GM12864 (cell line): Measurements from ENCODE around the gene ADAMTS14.

ENCODE experiments used
- DNase-seq: peaks from one replicate; pipeline ENCODE4 v3.0.0-alpha.2; 2011; ENCODE audit warnings: low read depth
- H3K4me3 ChIP-seq: 2 replicates; pipeline ENCODE4 v1.5.1; 2011; ENCODE audit warnings: mild to moderate bottlenecking, low read depth, low read length, control low read depth
- TF ChIP-seq, protein P1 (sequence below): IDR thresholded peaks from 2 replicates; pipeline ENCODE4 v1.5.1; 2011; ENCODE audit warnings: low read depth, mild to moderate bottlenecking, moderate library complexity, low read length, control low read depth, inconsistent platforms; ENCODE audit errors: missing control alignments

Gene ADAMTS14

DNA sequence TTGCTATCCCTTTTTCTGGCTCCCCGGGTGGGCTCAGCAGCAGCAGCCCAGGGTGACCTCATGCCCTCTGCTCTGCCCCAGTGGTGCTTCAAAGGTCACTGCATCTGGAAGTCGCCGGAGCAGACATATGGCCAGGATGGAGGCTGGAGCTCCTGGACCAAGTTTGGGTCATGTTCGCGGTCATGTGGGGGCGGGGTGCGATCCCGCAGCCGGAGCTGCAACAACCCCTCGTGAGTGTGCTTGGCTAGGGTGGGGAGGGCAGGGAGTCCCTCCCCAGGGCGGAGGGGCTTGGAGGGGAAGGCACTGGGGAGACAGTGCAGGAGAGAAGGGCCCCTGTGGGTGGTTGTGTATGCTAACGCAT is 66.4 kb downstream of the ADAMTS14 start:
- no peak overlapping the region for H3K4me3 ChIP-seq
- DNase-seq = no peak

DNA sequence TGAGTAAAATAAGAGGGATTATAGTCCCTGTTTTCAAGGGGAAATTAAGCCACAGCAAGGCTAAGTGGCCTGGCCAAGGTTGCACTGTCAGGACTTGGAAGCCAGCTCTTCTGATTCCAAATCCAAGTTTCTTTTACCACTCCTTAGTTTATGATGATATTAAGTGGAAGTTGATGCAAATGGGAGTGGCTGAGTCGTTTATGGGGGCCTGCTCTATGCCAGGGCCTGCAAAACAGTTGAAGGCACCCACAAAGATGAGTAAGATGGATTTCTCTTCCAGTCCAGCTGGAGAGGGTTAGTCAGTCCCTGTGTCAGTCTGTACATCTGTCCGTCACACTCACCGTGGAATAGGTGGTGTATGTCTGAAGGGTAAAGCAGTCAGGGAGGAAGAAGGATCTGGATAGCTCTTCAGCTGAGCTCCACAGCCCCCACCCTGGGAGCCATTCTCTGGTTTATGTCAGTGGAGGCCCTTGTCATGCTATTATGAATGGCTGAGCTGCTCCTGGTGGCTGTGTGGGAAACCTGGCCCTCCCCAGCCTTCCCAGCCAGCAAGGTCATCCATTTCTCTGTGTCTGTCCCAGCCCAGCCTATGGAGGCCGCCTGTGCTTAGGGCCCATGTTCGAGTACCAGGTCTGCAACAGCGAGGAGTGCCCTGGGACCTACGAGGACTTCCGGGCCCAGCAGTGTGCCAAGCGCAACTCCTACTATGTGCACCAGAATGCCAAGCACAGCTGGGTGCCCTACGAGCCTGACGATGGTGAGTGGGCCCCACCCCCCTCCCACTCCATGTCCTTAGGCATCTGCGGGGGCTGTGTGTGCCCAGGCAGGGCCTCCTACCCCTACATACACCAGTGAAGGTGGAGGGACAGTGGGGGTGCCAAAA is 68.3 kb downstream of the ADAMTS14 start:
- no peak for DNase-seq
- TF ChIP-seq, protein P1, sequence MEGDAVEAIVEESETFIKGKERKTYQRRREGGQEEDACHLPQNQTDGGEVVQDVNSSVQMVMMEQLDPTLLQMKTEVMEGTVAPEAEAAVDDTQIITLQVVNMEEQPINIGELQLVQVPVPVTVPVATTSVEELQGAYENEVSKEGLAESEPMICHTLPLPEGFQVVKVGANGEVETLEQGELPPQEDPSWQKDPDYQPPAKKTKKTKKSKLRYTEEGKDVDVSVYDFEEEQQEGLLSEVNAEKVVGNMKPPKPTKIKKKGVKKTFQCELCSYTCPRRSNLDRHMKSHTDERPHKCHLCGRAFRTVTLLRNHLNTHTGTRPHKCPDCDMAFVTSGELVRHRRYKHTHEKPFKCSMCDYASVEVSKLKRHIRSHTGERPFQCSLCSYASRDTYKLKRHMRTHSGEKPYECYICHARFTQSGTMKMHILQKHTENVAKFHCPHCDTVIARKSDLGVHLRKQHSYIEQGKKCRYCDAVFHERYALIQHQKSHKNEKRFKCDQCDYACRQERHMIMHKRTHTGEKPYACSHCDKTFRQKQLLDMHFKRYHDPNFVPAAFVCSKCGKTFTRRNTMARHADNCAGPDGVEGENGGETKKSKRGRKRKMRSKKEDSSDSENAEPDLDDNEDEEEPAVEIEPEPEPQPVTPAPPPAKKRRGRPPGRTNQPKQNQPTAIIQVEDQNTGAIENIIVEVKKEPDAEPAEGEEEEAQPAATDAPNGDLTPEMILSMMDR = no peak
- H3K4me3 ChIP-seq = no peak overlapping the region

More for the DNA sequence above, 66.4 kb downstream of the ADAMTS14 start:
- TF ChIP-seq, protein P1 = no peak

GRCh38 chr10:70742537-70743429 is 70.5 kb downstream of the ADAMTS14 start:
- DNase-seq = no peak
- H3K4me3 ChIP-seq = no peak overlapping the region
- TF ChIP-seq, protein P1 = no peak

DNA sequence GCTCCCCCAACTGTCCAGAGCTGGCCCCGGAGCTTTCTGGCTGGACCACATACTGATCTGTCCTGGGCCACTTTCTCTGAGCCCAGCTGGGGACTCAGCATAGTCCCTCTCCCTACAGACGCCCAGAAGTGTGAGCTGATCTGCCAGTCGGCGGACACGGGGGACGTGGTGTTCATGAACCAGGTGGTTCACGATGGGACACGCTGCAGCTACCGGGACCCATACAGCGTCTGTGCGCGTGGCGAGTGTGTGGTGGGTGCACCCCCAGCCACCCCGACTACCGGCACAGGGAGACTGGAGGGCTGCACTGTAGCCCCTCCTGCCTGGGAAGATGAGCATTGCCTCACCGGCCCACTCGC is 71.1 kb downstream of the ADAMTS14 start:
- DNase-seq = no peak
- TF ChIP-seq, protein P1 = no peak
- no peak overlapping the region for H3K4me3 ChIP-seq

- no peak for DNase-seq
- H3K4me3 ChIP-seq = no peak overlapping the region
- TF ChIP-seq, protein P1 = no peak
Measured at GRCh38 chr10:70743879-70744278, 71.6 kb downstream of the ADAMTS14 start.

DNA sequence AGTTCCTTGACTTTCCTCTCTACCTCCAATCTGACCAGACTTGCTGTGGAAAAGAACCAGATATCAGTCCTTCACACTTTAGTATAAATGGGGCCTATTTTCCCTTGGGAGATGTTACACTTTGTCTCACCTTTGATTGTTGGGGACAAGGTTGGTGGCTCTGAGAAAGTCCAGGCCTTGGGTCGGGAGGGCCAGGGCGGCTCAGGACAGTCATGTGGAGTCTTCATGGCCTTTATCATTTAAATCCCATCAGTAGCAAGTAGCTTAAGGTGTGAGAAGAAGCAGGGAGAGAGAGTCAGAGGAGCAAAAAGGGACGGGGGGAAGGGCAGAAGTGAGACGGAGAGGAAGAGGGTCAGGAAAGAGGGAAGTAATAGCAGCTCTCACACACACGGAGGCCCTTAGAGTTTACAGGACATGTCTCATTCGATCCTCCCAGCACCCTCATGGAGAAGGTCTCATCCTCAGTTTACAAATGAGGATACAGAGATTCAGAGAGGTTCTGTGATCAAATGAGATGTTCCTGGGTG is 72.4 kb downstream of the ADAMTS14 start:
- TF ChIP-seq, protein P1 = no peak
- DNase-seq = no peak
- no peak overlapping the region for H3K4me3 ChIP-seq
